ENCODE data around the gene PRODH2. TPM values are rescaled to one million over a fixed set of nuclear protein-coding genes. Genes with fewer than 3 reads are reported as not detected.
"Not testable (repeated sequence)": the region's sequence is repeated elsewhere in the genome, so short reads cannot be mapped to it uniquely, and the experiment has no call there.

The PRODH2 gene
- total RNA-seq, 1 donor from 2014 or later: not detected

DNA sequence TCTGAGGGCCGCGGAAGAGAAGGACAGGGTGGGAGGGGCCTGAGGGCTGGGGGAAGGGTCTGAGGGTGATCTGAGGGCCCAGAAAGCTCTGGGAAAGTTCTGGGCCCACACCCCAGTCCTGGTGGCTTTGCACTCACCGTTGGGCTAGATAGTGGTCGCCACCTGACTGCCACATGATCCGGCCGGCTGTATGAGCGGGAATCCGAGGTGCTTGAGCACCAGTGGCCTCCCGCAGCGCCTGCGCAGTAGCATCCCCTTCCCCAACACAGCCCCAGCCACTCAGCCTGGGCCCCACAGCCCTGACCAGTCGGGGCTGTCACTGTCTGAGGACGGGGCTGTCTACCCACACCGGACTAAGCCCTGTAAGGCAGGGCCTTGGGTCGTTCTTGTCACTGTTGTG, 15.0 kb downstream of the PRODH2 start:
- no peak overlapping the region for H3K4me3 Mint-ChIP-seq
- peaks cover 32% of the 10 kb centered on the region for H3K27me3 Mint-ChIP-seq (ENCODE audit: insufficient read depth)
- H3K36me3 Mint-ChIP-seq (ENCODE audit: low read depth): no peaks in the 10 kb centered on the region
- no peak overlapping the region for H3K27ac Mint-ChIP-seq
- no peak for DNase-seq (ENCODE audit: low spot score)
- H3K4me1 Mint-ChIP-seq (ENCODE audit: low read depth): no peaks in the 10 kb centered on the region
- intact Hi-C loops (cut with micrococcal nuclease): no loop called here
- no peaks in the 10 kb centered on the region for H3K9me3 Mint-ChIP-seq

DNA sequence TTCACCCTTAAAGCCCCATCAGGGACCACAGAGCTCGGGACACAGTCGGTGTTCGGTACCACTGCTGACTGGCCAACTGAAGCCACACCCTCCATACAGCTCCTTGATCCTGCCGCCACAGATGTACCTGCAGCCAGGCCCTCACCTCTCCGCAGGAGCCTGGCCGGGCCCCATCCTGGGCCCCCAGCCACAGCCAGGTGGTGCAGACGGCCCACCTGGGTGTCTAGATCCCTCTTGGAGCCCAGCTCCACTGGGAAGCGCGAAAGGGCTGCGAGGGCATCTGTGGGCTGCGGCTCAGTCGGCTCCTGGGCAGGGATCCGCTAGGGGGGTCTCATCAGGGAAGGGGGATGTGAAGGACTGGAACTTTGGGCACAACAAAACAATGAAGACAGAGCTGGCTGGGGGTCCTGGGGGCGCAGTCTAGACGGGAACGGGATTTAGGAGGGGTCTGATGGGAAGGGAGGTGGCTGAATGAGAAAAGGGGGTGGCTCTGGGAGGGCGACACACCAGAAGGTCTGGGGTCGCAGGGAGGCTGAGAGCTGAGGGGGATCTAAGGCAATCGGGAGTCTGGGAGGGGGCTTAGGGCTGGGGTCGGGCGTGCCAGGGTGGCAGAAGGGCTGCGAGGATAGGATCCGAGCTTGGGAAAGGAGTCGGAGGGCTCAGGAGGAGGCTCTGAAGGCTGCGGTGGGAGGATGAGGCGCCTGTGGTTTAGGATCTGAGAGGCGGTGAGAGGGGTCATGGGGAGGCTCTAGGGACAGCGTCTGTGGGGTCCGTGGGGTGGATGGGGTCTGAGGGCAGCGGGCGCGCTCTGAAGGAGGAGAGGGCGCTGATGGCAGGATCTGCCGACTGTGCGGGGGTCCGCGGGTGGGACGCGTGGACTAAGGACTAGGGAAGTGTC, 15.8 kb downstream of the PRODH2 start:
- DNase-seq (ENCODE audit: low spot score): no peak
- no peaks in the 10 kb centered on the region for H3K36me3 Mint-ChIP-seq (ENCODE audit: low read depth)
- peaks cover 32% of the 10 kb centered on the region for H3K27me3 Mint-ChIP-seq (ENCODE audit: insufficient read depth)
- no peaks in the 10 kb centered on the region for H3K9me3 Mint-ChIP-seq
- H3K4me3 Mint-ChIP-seq: no peak overlapping the region
- no peaks in the 10 kb centered on the region for H3K4me1 Mint-ChIP-seq (ENCODE audit: low read depth)
- intact Hi-C loops (cut with micrococcal nuclease): no loop called here
- H3K27ac Mint-ChIP-seq: no peak overlapping the region

DNA sequence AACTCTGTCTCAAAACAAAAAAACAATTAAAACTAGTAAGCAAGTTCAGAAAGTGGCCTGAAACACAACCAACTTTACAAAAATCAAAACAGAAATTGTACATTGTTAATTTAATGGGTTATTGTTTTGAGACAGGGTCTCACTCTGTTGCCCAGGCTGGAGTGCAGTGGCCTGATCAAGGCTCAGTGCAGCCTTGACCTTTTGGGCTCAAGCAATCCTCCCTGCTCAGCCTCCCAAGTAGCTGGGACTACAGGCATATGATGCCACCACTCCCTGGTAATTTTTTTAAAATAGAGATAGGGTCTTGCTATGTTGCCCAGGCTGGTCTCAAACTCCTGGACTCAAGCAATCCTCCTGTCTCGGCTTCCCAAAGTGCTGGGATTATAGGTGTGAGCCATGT, 17.1 kb downstream of the PRODH2 start:
- intact Hi-C loops (cut with micrococcal nuclease); H3K27ac Mint-ChIP-seq; H3K9me3 Mint-ChIP-seq; H3K36me3 Mint-ChIP-seq (ENCODE audit: low read depth); H3K4me1 Mint-ChIP-seq (ENCODE audit: low read depth); DNase-seq (ENCODE audit: low spot score); H3K4me3 Mint-ChIP-seq: not testable (repeated sequence)
- peaks cover 32% of the 10 kb centered on the region for H3K27me3 Mint-ChIP-seq (ENCODE audit: insufficient read depth)

DNA sequence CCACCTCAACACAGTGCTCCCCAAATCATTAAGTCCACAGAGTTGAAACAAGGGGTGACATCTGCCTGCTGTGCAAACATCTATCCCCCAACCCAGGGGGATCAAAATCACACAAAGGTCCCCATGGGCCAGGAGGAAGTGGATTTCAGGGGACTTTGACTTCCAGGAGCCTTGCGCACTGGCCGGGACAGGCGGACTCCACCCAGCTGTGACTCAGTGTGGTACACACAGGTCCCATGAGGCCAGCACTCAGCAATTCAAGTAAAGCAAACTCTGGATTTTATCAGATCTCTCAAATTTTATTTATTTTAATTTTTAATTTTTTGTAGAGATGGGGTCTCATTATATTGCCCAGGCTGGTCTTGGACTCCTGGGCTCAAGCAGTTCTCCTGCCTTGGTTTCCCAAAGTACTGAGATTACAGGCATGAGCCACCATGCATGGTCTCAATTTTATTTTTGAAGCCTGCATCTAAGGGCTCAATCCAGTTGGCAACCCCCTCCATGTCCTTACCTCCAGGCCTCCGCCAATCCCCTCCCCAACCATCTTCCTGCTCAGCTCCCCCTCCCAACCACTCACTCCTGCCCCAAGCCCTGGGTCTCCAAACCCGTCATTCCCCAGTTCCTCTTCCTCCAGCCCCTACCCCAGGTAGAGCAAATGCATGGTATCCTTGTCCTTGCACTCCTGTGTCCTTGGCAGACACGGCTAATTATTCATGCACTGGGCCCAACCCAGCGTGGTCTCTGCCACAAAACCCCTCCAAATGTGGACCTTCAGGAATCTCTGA, 19.1 kb downstream of the PRODH2 start:
- no peak overlapping the region for H3K27ac Mint-ChIP-seq
- peaks cover 25% of the 10 kb centered on the region for H3K27me3 Mint-ChIP-seq (ENCODE audit: insufficient read depth)
- no peaks in the 10 kb centered on the region for H3K4me1 Mint-ChIP-seq (ENCODE audit: low read depth)
- H3K9me3 Mint-ChIP-seq: no peaks in the 10 kb centered on the region
- no peak for DNase-seq (ENCODE audit: low spot score)
- no peak overlapping the region for H3K4me3 Mint-ChIP-seq
- H3K36me3 Mint-ChIP-seq (ENCODE audit: low read depth): no peaks in the 10 kb centered on the region
- intact Hi-C loops (cut with micrococcal nuclease): no loop called here

DNA sequence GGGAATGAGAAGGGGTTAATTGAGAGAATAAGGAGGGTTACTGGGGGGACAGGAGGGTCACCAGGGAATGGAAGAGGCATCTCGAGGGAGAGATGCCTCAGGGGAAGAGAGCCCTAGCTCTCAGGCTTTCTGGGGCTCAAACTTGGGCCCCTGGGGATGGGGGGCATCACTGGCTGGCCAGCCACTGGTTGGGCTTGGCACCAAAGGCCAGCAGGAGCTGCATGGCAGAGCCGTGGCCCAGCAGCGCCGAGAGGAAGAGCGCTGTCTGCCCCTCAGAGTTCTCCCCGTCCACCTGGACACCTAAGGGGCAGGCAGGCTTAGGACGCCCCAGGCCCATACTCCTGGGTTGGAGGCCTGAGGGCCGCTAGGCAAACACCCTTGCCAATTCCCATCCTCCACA, 19.8 kb downstream of the PRODH2 start:
- intact Hi-C loops (cut with micrococcal nuclease): no loop called here
- H3K4me1 Mint-ChIP-seq (ENCODE audit: low read depth): no peaks in the 10 kb centered on the region
- peaks cover 20% of the 10 kb centered on the region for H3K27me3 Mint-ChIP-seq (ENCODE audit: insufficient read depth)
- H3K27ac Mint-ChIP-seq: no peak overlapping the region
- no peak for DNase-seq (ENCODE audit: low spot score)
- H3K9me3 Mint-ChIP-seq: no peaks in the 10 kb centered on the region
- no peak overlapping the region for H3K4me3 Mint-ChIP-seq
- H3K36me3 Mint-ChIP-seq (ENCODE audit: low read depth): no peaks in the 10 kb centered on the region

DNA sequence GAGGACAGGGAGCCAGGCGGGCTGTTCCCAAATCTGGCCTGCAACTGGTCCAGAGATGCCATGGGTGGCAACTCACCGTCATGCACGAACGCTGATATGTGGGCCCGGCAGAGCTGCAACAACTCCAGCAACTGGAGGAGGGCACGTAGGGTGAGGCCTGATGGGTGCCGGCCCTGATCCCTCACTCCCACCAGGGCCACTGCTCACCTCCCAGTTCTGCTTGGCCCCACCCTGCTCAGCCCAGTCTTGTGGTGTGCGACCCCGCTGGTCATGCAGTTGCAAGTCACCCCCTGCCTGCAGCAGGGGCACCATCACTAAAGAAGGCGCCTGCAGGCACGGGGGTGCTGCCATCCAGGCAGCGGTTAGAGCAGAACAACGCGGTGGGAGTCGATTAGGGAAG, 20.3 kb downstream of the PRODH2 start:
- intact Hi-C loops (cut with micrococcal nuclease): no loop called here
- H3K4me1 Mint-ChIP-seq (ENCODE audit: low read depth): no peaks in the 10 kb centered on the region
- no peak overlapping the region for H3K27ac Mint-ChIP-seq

DNA sequence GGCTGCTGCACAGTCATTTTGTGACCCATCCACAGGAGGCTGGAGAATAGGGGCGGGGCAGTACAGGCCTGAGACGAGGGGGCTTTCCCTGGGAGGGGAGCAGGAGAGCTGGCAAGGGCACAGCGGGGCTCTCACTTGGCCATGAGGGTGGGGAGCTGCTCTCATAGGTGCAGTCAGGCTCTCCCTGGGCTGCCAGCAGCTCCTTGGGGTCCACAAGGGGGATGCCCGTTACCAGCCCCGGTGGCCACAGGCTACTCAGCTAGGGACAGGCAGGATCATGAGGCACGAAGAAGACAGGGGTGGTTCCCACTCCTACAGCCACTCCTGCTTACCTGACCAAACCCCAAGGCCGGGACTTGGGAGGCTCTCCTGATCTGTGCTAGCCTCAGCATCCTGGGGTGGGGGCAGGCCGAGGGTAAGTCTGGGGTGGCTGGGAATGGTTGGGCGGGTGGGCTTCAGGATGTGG, 20.8 kb downstream of the PRODH2 start:
- Mint-ChIP-seq H3K4me3 (no peak overlapping the region), H3K27me3 (ENCODE audit: insufficient read depth) (peaks cover 12% of the 10 kb centered on the region), H3K4me1 (ENCODE audit: low read depth) (no peaks in the 10 kb centered on the region), H3K9me3 (no peaks in the 10 kb centered on the region), H3K36me3 (ENCODE audit: low read depth) (no peaks in the 10 kb centered on the region), H3K27ac (no peak overlapping the region)
- intact Hi-C loops (cut with micrococcal nuclease): no loop called here
- no peak for DNase-seq (ENCODE audit: low spot score)

More for the DNA sequence above, 20.3 kb downstream of the PRODH2 start:
- DNase-seq (ENCODE audit: low spot score): no peak
- no peaks in the 10 kb centered on the region for H3K9me3 Mint-ChIP-seq
- H3K27me3 Mint-ChIP-seq (ENCODE audit: insufficient read depth): peaks cover 17% of the 10 kb centered on the region
- no peaks in the 10 kb centered on the region for H3K36me3 Mint-ChIP-seq (ENCODE audit: low read depth)
- H3K4me3 Mint-ChIP-seq: no peak overlapping the region

DNA sequence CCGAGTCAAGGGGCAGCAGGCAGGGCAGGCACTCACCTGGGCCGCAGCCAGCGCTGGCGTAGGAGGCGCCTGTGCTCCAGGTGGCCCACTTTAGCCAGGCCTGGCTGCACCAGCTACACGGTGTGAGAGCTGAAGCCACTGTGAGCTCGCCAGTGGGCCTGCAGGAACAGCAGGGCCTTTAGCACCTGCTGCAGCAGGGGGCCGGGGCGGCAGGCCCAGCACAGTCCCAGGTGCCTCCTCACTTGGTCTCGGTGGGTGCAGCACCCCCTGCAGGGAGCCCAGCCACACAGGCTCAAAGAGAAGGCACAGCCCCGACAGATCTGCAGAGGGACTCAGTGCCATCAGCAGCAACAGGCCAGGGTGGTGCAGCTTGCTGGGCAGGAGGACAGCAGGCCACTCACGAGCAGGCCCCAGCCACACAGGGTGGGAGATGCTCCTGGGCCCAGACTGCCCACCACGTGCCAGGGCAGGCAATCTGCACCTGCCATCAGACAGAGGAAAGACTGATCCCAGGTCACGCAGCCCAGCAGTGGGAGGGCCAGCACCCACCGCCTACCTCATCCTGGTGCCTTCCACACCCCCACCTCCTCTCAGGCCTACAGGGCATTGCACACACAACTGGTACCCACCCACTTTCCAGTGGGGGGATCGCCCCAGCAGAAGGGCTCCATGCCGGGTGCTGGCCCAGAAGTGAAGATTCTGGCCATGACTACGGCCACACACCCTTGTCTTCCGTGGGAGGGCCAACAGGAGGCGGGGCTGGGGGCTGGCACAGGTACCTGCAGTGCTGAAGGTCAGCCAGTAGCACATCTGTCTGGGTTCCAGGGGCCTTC, 21.4 kb downstream of the PRODH2 start:
- Mint-ChIP-seq H3K4me1 (ENCODE audit: low read depth) (no peaks in the 10 kb centered on the region), H3K4me3 (no peak overlapping the region), H3K27me3 (ENCODE audit: insufficient read depth) (peaks cover 7% of the 10 kb centered on the region), H3K9me3 (no peaks in the 10 kb centered on the region), H3K36me3 (ENCODE audit: low read depth) (no peaks in the 10 kb centered on the region), H3K27ac (no peak overlapping the region)
- intact Hi-C loops (cut with micrococcal nuclease): no loop called here
- DNase-seq (ENCODE audit: low spot score): no peak

DNA sequence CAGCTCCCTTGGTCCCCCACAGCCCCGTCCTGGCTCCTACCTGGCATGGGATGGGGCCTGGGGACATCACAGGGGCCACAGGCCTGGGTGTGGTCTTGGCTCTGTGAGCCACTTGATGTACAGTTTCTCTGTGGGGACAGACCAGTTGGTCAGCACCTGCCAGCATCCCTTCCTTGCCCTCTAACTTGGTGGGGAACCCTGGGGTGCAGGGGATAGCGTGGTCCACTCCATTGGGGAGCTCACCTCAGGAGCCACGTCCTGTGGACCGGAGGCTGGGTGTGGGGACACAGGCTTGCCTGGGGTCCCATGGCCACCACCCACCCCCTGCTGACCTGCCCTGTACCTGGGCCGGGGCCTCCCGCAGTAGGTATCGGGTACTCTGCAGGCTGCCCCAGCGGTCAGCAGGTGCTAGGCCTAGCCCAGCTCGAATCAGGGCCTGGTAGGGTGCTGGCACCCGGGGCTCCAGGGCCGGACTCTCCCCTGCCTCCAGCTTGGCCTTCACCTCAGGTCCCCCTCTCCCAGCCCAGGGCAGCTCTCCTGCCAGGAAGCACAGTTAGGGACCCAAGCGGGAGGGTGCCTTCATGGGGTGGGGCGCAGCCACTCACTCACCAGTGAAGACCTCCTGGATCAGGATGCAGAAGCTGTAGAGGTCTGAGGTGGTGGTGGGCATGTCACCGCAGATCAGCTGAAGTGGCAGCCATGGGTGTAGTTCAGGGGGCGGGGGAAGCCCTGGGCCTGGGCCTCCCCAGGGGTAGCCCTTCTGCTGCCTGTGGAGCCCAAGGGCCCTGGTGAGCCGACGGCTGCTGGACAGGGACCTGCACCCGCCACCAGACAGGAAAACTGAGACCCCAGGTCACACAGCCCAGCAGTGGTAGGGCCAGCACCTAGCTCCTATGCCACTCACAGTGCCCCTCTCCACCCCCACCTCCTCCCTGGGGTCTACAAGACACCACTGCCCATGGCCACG, 22.4 kb downstream of the PRODH2 start:
- H3K27me3 Mint-ChIP-seq (ENCODE audit: insufficient read depth): peaks cover under 1% of the 10 kb centered on the region
- no peak for DNase-seq (ENCODE audit: low spot score)
- H3K36me3 Mint-ChIP-seq (ENCODE audit: low read depth): peaks cover 2% of the 10 kb centered on the region
- intact Hi-C loops (cut with micrococcal nuclease): no loop called here
- no peak overlapping the region for H3K27ac Mint-ChIP-seq
- H3K9me3 Mint-ChIP-seq: no peaks in the 10 kb centered on the region
- no peak overlapping the region for H3K4me3 Mint-ChIP-seq
- no peaks in the 10 kb centered on the region for H3K4me1 Mint-ChIP-seq (ENCODE audit: low read depth)

DNA sequence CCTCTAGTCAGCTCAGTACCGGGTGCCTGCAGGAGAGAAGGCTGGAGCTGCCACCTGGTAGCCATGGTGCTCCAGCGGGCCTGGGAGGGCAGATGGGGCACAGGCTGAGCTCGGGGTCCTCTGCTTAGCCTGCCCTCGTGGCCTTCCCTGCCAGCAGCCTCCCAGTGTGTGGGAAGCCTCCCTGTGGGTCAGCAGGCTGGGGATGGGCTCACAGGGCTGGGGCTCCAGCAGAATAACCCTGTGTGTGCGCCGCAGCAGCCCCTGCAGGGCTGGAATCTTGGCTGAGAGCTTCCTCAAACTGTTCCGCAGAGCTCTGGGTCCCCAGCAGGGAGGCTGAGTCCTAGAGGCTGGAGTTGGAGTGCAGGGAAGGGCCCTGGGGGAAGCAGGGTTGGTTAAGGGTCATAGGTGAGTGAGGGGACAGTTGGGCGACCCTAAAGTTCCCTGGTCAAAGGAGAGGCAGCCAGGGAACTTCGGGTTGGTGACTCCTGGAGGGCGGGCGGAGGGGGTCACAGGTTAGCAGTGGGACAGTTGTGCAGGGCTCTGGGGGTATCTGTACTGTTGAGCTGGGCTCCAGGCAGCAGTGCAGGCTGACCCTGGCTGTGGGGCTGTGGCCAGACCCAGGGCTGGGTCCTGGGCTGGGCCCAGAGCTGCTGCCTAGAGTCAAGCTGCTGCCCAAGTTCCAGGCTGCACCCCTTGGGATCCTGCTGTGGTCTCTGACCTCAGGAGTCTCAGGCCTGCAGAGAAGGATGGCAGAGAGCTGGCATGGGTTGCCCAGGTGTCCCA, 23.3 kb downstream of the PRODH2 start:
- H3K27ac Mint-ChIP-seq: no peak overlapping the region

DNA sequence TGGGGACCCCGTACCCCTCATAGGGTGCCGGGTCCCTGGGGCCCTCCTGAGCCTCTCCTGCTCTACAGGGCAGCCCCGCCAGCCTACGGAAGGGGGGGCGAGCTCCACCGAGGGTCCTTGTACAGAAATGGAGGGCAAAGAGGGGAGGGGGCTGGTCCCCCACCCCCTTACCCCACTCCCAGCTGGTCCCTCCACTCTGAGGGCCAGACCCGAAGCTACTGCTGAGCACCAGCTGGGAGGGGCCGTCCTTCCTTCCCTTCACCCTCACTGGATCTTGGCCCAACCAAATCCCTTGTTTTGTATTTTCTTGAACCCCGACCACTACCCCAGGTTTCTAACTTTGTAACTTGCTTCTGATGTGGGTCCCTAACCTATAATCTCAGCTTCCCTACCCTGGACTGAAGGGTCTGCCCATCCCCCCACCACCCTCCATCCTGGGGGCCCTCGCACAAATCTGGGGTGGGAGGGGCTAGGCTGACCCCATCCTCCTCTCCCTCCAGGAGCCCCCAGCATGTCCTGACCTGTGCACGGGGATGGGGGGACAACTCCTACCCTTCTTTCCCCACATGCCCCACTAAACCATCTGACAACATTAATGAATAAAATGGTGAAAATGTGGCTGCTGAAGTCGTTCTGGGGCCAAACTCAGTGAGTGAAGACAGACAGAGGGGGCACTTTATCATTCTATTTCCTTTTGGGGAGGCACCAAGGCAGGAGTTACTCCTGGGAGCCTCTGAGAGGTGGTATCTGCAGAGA, 24.3 kb downstream of the PRODH2 start:
- intact Hi-C loops (cut with micrococcal nuclease): no loop called here
- Mint-ChIP-seq H3K4me3 (no peak overlapping the region), H3K36me3 (ENCODE audit: low read depth) (peaks cover 4% of the 10 kb centered on the region), H3K27ac (no peak overlapping the region), H3K27me3 (ENCODE audit: insufficient read depth) (no peaks in the 10 kb centered on the region), H3K9me3 (no peaks in the 10 kb centered on the region), H3K4me1 (ENCODE audit: low read depth) (no peaks in the 10 kb centered on the region)
- no peak for DNase-seq (ENCODE audit: low spot score)

More for the DNA sequence above, 23.3 kb downstream of the PRODH2 start:
- H3K9me3 Mint-ChIP-seq: no peaks in the 10 kb centered on the region
- DNase-seq (ENCODE audit: low spot score): no peak
- H3K4me1 Mint-ChIP-seq (ENCODE audit: low read depth): no peaks in the 10 kb centered on the region
- peaks cover 2% of the 10 kb centered on the region for H3K36me3 Mint-ChIP-seq (ENCODE audit: low read depth)
- no peaks in the 10 kb centered on the region for H3K27me3 Mint-ChIP-seq (ENCODE audit: insufficient read depth)
- intact Hi-C loops (cut with micrococcal nuclease): no loop called here
- H3K4me3 Mint-ChIP-seq: no peak overlapping the region

All from activated T-helper 1 cell treated with anti-CD3 and anti-CD28 coated beads, Interleukin-12 subunit alpha, Interleukin-12 subunit beta, Interleukin-2, Interleukin-4 antibody, amounts not matched to agents 30 ng/mL and 10 ng/mL and 1 ng/mL, durations not matched to agents 14 hours and 24 hours and 36 hours (primary cell).